Activated CD4-positive, alpha-beta T cell treated with anti-CD3 and anti-CD28 coated beads for 1 hour (primary cell): ENCODE measurements around the gene VPS16.
"Not testable (repeated sequence)": the region's sequence is repeated elsewhere in the genome, so short reads cannot be mapped to it uniquely, and the experiment has no call there.

Source experiments
- DNase-seq: peaks from one replicate; pipeline ENCODE4 v3.0.0-alpha.2; 2020

VPS16 gene

GRCh38 chr20:2807929-2808328 is 32.6 kb upstream of the VPS16 start:
- DNase-seq = not testable (repeated sequence)

GRCh38 chr20:2809690-2810089 is 30.9 kb upstream of the VPS16 start:
- DNase-seq = no peak

- DNase-seq = no peak
Observed at GRCh38 chr20:2812189-2812588, 28.4 kb upstream of the VPS16 start.

- no peak for DNase-seq
Observed at GRCh38 chr20:2814076-2814475, 26.5 kb upstream of the VPS16 start.

GRCh38 chr20:2814587-2815051 is 25.9 kb upstream of the VPS16 start, which contains the start of gene C20orf141:
Gene C20orf141 (plus strand): TSS chr20:2814987. CDS start chr20:2815185, 198 bp downstream.
- no peak for DNase-seq

- no peak for DNase-seq
Observed at GRCh38 chr20:2815242-2815900, 25.2 kb upstream of the VPS16 start.

- DNase-seq = no peak
Observed at GRCh38 chr20:2816030-2816582, 24.4 kb upstream of the VPS16 start, which contains the start of gene TMEM239. Gene TMEM239 (plus strand): TSS chr20:2816364. CDS start chr20:2816555, 191 bp downstream.

- DNase-seq = no peak
Observed at GRCh38 chr20:2816583-2817340, 23.8 kb upstream of the VPS16 start.

- DNase-seq = no peak
Observed at GRCh38 chr20:2817341-2817726, 23.2 kb upstream of the VPS16 start.

- DNase-seq = no peak
Observed at GRCh38 chr20:2817891-2818595, 22.5 kb upstream of the VPS16 start.

GRCh38 chr20:2820084-2820895 is 20.3 kb upstream of the VPS16 start:
- DNase-seq = no peak

GRCh38 chr20:2820896-2821869 is 19.4 kb upstream of the VPS16 start:
- DNase-seq = no peak

GRCh38 chr20:2822073-2822472 is 18.5 kb upstream of the VPS16 start:
- DNase-seq = no peak

- no peak for DNase-seq
Observed at GRCh38 chr20:2825761-2826160, 14.8 kb upstream of the VPS16 start.

- no peak for DNase-seq
Observed at GRCh38 chr20:2826655-2827054, 13.9 kb upstream of the VPS16 start.

- DNase-seq = no peak
Observed at GRCh38 chr20:2829376-2829775, 11.2 kb upstream of the VPS16 start.

GRCh38 chr20:2831206-2831605 is 9.3 kb upstream of the VPS16 start:
- not testable (repeated sequence) for DNase-seq

GRCh38 chr20:2833761-2834160 is 6.8 kb upstream of the VPS16 start:
- no peak for DNase-seq

GRCh38 chr20:2834401-2835110 is 6.0 kb upstream of the VPS16 start:
- DNase-seq = no peak

GRCh38 chr20:2835331-2835796 is 5.2 kb upstream of the VPS16 start:
- DNase-seq = no peak
